Muscle layer of duodenum (tissue), 2 donors: ENCODE results near the gene NT5DC2.

Experiments
- H3K27ac ChIP-seq: one replicate; pipeline ENCODE4 v1.7.0; 2013; ENCODE audit warnings: mild to moderate bottlenecking, low read length
- H3K27me3 ChIP-seq: one replicate; pipeline ENCODE4 v1.7.0; 2013; ENCODE audit warnings: low read depth, mild to moderate bottlenecking, control low read depth, low read length
- H3K36me3 ChIP-seq, 2 donors: one replicate each; pipeline ENCODE4 v1.7.0; 2013; ENCODE audit warnings: low read length in 2 of 2, control low read depth in 1 of 2, mild to moderate bottlenecking in 1 of 2; ENCODE audit not compliant: insufficient read depth in 2 of 2, control insufficient read depth in 1 of 2
- H3K4me1 ChIP-seq, 2 donors: one replicate each; pipeline ENCODE4 v1.7.0; 2013; ENCODE audit warnings: low read length in 2 of 2, mild to moderate bottlenecking in 2 of 2, control low read depth in 1 of 2, moderate library complexity in 1 of 2; ENCODE audit not compliant: insufficient read depth in 2 of 2, control insufficient read depth in 1 of 2
- H3K4me3 ChIP-seq, 2 donors: one replicate each; pipeline ENCODE4 v1.7.0; 2013; ENCODE audit warnings: low read length in 2 of 2, low read depth in 1 of 2, mild to moderate bottlenecking in 1 of 2
- H3K9me3 ChIP-seq, 2 donors: one replicate each; pipeline ENCODE4 v1.7.0; 2013; ENCODE audit warnings: low read length in 2 of 2, control low read depth in 1 of 2, mild to moderate bottlenecking in 1 of 2; ENCODE audit not compliant: control insufficient read depth in 1 of 2
- donor health status: healthy.

Gene NT5DC2

DNA sequence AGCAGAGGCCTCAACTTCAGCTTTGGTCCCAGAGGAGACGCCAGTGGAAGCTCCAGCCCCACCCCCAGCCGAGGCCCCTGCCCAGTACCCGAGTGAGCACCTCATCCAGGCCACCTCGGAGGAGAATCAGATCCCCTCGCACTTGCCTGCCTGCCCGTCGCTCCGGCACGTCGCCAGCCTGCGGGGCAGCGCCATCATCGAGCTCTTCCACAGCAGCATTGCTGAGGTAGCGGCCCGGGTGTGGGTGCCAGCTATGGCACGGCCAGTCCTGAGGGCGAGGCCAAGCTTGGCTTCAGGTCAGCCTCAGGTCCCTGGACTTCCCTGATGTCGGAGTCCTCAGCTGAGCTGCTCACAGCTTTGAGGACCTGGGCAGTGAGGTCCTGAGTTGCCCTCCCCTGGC, 44.2 kb downstream of the NT5DC2 start:
- Histone ChIP-seq H3K9me3 (no peaks in the 10 kb centered on the region), H3K36me3 (peaks cover 42 to 75% of the 10 kb centered on the region in 2 donors), H3K4me1 (peaks cover 0 to 19% of the 10 kb centered on the region in 2 donors), H3K27ac (no peak overlapping the region), H3K4me3 (no peak overlapping the region), H3K27me3 (no peaks in the 10 kb centered on the region)

- Histone ChIP-seq H3K27me3 (no peaks in the 10 kb centered on the region), H3K27ac (no peak overlapping the region), H3K4me3 (no peak overlapping the region), H3K36me3 (peaks cover 42 to 75% of the 10 kb centered on the region in 2 donors), H3K9me3 (no peaks in the 10 kb centered on the region), H3K4me1 (peaks cover 0 to 22% of the 10 kb centered on the region in 2 donors)
Measured at GRCh38 chr3:52488746-52489145, 44.9 kb downstream of the NT5DC2 start.

- Histone ChIP-seq H3K27ac (no peak overlapping the region), H3K36me3 (peaks cover 41 to 75% of the 10 kb centered on the region in 2 donors), H3K4me3 (no peak overlapping the region), H3K27me3 (no peaks in the 10 kb centered on the region), H3K4me1 (peaks cover 0 to 28% of the 10 kb centered on the region in 2 donors), H3K9me3 (no peaks in the 10 kb centered on the region)
Measured at GRCh38 chr3:52487788-52488691, 45.6 kb downstream of the NT5DC2 start.

DNA sequence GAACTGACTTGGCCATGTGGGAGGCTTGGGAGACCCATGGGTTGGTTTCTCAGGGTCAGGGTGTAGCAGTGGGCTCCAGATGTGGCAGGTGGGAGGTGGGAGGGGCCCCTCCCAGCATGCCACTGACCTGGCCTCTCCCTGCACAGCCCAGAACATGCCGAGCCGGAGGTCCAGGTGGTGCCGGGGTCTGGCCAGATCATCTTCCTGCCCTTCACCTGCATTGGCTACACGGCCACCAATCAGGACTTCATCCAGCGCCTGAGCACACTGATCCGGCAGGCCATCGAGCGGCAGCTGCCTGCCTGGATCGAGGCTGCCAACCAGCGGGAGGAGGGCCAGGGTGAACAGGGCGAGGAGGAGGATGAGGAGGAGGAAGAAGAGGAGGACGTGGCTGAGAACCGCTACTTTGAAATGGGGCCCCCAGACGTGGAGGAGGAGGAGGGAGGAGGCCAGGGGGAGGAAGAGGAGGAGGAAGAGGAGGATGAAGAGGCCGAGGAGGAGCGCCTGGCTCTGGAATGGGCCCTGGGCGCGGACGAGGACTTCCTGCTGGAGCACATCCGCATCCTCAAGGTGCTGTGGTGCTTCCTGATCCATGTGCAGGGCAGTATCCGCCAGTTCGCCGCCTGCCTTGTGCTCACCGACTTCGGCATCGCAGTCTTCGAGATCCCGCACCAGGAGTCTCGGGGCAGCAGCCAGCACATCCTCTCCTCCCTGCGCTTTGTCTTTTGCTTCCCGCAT, 46.4 kb downstream of the NT5DC2 start:
- H3K4me3 ChIP-seq = no peak overlapping the region
- peaks cover 0 to 31% of the 10 kb centered on the region in 2 donors for H3K4me1 ChIP-seq
- H3K36me3 ChIP-seq = peaks cover 35 to 74% of the 10 kb centered on the region in 2 donors
- H3K27ac ChIP-seq = no peak overlapping the region
- no peaks in the 10 kb centered on the region for H3K27me3 ChIP-seq
- H3K9me3 ChIP-seq = no peaks in the 10 kb centered on the region

GRCh38 chr3:52484680-52485461, 48.8 kb downstream of the NT5DC2 start:
- Histone ChIP-seq H3K4me1 (peaks cover 0 to 25% of the 10 kb centered on the region in 2 donors), H3K27ac (no peak overlapping the region), H3K9me3 (no peaks in the 10 kb centered on the region), H3K27me3 (no peaks in the 10 kb centered on the region), H3K4me3 (no peak overlapping the region), H3K36me3 (peaks cover 42 to 72% of the 10 kb centered on the region in 2 donors)

GRCh38 chr3:52483577-52484381, 49.9 kb downstream of the NT5DC2 start:
- Histone ChIP-seq H3K36me3 (peaks cover 46 to 72% of the 10 kb centered on the region in 2 donors), H3K27me3 (no peaks in the 10 kb centered on the region), H3K4me3 (no peak overlapping the region), H3K27ac (no peak overlapping the region), H3K9me3 (no peaks in the 10 kb centered on the region), H3K4me1 (peaks cover 0 to 25% of the 10 kb centered on the region in 2 donors)

- Histone ChIP-seq H3K4me3 (no peak overlapping the region), H3K27ac (no peak overlapping the region), H3K36me3 (peaks cover 53 to 73% of the 10 kb centered on the region in 2 donors), H3K4me1 (peaks cover 0 to 25% of the 10 kb centered on the region in 2 donors), H3K9me3 (no peaks in the 10 kb centered on the region), H3K27me3 (no peaks in the 10 kb centered on the region)
Measured at GRCh38 chr3:52483081-52483480, 50.6 kb downstream of the NT5DC2 start.

DNA sequence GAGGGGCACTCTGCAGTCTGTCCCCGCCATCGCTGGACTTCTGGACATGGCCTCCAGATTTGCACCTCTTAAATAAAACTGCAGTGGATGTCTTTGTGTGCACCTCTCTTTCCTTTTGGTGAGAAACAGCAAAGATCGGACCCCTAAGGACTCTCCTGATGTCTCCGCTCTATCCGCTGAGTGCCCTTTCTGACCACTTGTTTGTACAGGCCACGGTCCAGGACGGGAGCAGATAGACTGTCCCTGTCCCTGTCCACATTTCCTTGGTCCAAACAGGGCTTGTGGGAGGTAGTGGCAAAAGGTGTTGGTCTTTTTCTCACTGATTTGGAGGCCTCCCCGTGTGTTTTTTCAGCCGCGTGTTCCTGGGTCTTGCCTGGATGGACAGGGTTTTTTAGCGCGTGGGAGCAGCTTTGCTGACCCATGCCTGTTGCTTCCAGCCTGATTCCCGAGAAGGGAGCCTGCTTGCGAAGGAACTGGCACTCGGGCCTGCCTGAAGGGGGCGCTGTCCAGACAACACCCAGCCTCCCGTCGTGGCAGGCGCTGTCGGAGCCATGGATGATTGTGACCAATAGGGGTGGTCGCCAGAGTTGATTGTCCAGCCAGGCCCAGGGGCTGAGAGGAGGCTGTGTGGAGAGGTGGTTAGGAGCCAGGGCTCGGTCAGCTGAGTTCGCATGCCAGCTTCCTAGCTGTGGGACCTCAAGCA, 51.7 kb downstream of the NT5DC2 start:
- Histone ChIP-seq H3K27ac (no peak overlapping the region), H3K27me3 (no peaks in the 10 kb centered on the region), H3K4me3 (no peak overlapping the region), H3K9me3 (no peaks in the 10 kb centered on the region), H3K4me1 (peaks cover 0 to 25% of the 10 kb centered on the region in 2 donors), H3K36me3 (peaks cover 55 to 73% of the 10 kb centered on the region in 2 donors)

DNA sequence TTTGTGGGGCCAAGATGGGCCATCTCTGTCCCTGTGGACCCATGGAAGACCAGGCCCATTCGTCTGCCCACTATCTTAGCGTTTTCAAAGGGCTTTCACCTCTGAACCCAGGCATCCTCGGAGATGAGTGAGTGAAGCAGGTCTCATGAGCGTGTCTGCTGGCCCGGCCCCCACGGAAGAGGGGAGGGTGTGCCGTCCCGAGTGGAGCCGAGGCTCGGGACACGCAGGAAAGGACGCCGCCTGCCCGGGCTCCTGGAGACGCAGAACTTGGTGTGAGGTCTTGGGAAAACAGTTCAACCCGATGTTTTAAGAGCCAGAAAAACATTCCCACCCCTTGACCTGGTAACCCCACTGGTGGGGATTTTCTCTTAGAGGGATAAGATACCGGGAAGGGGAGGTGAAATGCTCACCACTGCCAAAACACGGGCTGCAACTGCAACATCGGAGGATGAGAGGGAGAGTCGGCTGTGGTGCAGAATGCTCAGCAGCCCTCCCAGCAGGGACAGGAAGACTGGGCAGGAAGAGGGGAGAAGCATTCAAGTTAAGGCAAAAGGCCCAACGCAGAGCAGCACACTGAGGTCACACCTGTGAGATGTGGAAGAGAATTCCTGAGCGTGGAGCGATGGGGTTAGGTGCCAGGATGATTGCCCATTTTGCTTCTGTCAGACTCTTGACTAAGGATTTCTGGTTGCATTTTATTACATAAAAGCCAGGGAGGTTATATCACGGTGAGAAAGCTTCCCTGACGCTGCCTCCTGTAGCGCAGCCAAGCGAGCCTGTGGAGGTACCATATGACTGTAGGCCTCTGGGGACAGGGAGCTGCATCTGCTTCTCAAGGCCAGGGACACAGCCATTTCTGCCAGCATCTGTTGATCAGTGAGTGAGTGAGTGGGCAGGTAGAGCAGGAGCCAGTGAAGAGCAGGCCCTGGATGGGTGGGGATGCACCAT, 52.6 kb downstream of the NT5DC2 start:
- Histone ChIP-seq H3K4me1 (peaks cover 0 to 25% of the 10 kb centered on the region in 2 donors), H3K4me3 (no peak overlapping the region), H3K27me3 (no peaks in the 10 kb centered on the region), H3K36me3 (peaks cover 59 to 74% of the 10 kb centered on the region in 2 donors), H3K9me3 (no peaks in the 10 kb centered on the region), H3K27ac (no peak overlapping the region)
